ENCODE results near the gene CFAP46. TPM values are rescaled to one million over a fixed set of nuclear protein-coding genes. Genes with fewer than 3 reads are reported as not detected.
"Not testable (repeated sequence)": the region's sequence is repeated elsewhere in the genome, so short reads cannot be mapped to it uniquely, and the experiment has no call there.

Gene CFAP46
- total RNA-seq, 1 donor from 2014 or later: 1.3 TPM

DNA sequence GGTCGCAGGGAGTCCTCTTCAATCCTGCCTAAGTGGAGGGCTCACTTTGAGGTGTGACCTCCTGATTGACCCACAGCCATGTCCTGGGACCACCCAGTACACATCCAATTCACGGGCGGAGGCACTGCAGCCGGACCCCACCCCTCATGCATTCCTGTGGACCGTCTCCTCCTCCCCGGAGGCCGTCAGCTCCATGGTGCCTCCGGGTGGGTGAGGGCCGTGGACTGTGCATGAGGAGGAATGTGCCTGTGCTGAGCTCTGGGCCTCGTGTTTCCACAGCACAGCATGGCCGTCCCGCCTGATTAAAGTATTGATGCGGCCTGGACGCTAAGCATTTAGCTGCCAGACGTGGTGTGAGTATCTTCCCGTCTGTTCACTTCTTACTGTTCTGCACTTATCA lies 52.8 kb downstream of the CFAP46 start:
- Histone ChIP-seq H3K4me2 (ENCODE audit: low read length) (no peak overlapping the region), H3K27me3 (ENCODE audit: insufficient read depth, low read length) (peaks cover 20% of the 10 kb centered on the region), H2AFZ (ENCODE audit: low read depth, low read length) (no peak overlapping the region), H4K20me1 (ENCODE audit: insufficient read depth, low read length) (no peaks in the 10 kb centered on the region), H3K9ac (ENCODE audit: low read length) (no peak overlapping the region), H3K4me1 (ENCODE audit: insufficient read depth, low read length) (no peaks in the 10 kb centered on the region), H3K27ac (ENCODE audit: low read depth, low read length) (no peak overlapping the region), H3K79me2 (ENCODE audit: insufficient read depth, low read length) (no peaks in the 10 kb centered on the region), H3K9me3 (ENCODE audit: insufficient read depth, low read depth, low read length) (no peaks in the 10 kb centered on the region), H3K36me3 (ENCODE audit: insufficient read depth, low read length) (no peaks in the 10 kb centered on the region), H3K4me3 (ENCODE audit: insufficient read depth, low read depth, low read length) (no peak overlapping the region)
- TF ChIP-seq EZH2 (IDR thresholded peaks at IDR 0.05; ENCODE audit: insufficient read depth, low read length) (no peak), CTCF (IDR thresholded peaks at IDR 0.05; ENCODE audit: insufficient read depth, low read depth, low read length) (no peak)
- no peak overlapping the region for H3K4me3 Mint-ChIP-seq (ENCODE audit: unreplicated experiment)
- peaks cover 2% of the 10 kb centered on the region for H3K9me3 Mint-ChIP-seq (ENCODE audit: unreplicated experiment)
- no peak for FAIRE-seq
- H3K36me3 Mint-ChIP-seq (ENCODE audit: low read depth, unreplicated experiment): no peaks in the 10 kb centered on the region
- no peaks in the 10 kb centered on the region for H3K4me1 Mint-ChIP-seq (ENCODE audit: low read depth, unreplicated experiment)
- no peak overlapping the region for H3K27ac Mint-ChIP-seq (ENCODE audit: unreplicated experiment)
- no peak for DNase-seq (ENCODE audit: low read depth)
- H3K27me3 Mint-ChIP-seq (ENCODE audit: low read depth, unreplicated experiment): peaks cover 52% of the 10 kb centered on the region

DNA sequence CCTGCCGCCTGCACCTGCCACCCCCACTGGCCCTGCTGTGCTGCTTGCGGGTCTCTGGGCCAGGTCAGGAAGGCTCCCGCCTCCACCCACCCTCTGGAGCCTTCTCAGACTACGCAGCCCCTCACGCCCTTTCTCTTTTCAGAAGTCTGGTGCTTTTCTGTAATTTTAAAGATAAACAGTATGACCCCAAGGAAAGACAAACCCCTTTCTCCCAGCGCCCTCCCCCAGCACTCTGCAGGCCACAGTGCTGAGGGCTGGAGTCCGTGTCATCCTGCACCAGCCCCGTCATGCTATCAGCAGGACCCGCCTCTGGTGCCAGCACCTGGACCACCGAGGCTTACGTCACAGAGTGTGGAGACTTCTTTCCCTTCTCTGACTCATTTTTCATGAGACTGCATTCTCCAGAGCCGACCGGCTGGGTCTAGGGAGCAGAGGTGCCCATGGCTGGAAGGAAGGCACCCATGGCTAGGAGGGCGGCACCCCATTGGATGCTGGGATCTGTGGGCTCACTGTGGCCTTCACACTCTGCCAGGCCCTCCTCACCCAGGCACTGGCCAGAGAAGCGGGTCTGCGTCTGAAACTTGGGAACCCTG lies 53.4 kb downstream of the CFAP46 start:
- H2AFZ ChIP-seq (ENCODE audit: low read depth, low read length): no peak overlapping the region
- no peak for FAIRE-seq
- H3K79me2 ChIP-seq (ENCODE audit: insufficient read depth, low read length): no peaks in the 10 kb centered on the region
- Mint-ChIP-seq H3K36me3 (ENCODE audit: low read depth, unreplicated experiment) (no peaks in the 10 kb centered on the region), H3K9me3 (ENCODE audit: unreplicated experiment) (peaks cover 2% of the 10 kb centered on the region), H3K4me3 (ENCODE audit: unreplicated experiment) (no peak overlapping the region), H3K27me3 (ENCODE audit: low read depth, unreplicated experiment) (peaks cover 52% of the 10 kb centered on the region), H3K27ac (ENCODE audit: unreplicated experiment) (peak overlapping the region; percentile 81), H3K4me1 (ENCODE audit: low read depth, unreplicated experiment) (no peaks in the 10 kb centered on the region)
- no peaks in the 10 kb centered on the region for H4K20me1 ChIP-seq (ENCODE audit: insufficient read depth, low read length)
- H3K4me2 ChIP-seq (ENCODE audit: low read length): no peak overlapping the region
- no peaks in the 10 kb centered on the region for H3K36me3 ChIP-seq (ENCODE audit: insufficient read depth, low read length)
- TF ChIP-seq CTCF (IDR thresholded peaks at IDR 0.05; ENCODE audit: insufficient read depth, low read depth, low read length) (no peak), EZH2 (IDR thresholded peaks at IDR 0.05; ENCODE audit: insufficient read depth, low read length) (no peak)
- no peak overlapping the region for H3K27ac ChIP-seq (ENCODE audit: low read depth, low read length)
- no peak overlapping the region for H3K9ac ChIP-seq (ENCODE audit: low read length)
- H3K9me3 ChIP-seq (ENCODE audit: insufficient read depth, low read depth, low read length): no peaks in the 10 kb centered on the region
- H3K4me1 ChIP-seq (ENCODE audit: insufficient read depth, low read length): no peaks in the 10 kb centered on the region
- no peak for DNase-seq (ENCODE audit: low read depth)
- no peak overlapping the region for H3K4me3 ChIP-seq (ENCODE audit: insufficient read depth, low read depth, low read length)
- H3K27me3 ChIP-seq (ENCODE audit: insufficient read depth, low read length): peaks cover 14% of the 10 kb centered on the region

GRCh38 chr10:132888446-132888845 lies 53.9 kb downstream of the CFAP46 start:
- not testable (repeated sequence) for H3K27ac Mint-ChIP-seq (ENCODE audit: unreplicated experiment); H4K20me1 ChIP-seq (ENCODE audit: insufficient read depth, low read length); H3K9me3 ChIP-seq (ENCODE audit: insufficient read depth, low read depth, low read length); H3K4me1 ChIP-seq (ENCODE audit: insufficient read depth, low read length); H3K27ac ChIP-seq (ENCODE audit: low read depth, low read length); FAIRE-seq; H3K36me3 ChIP-seq (ENCODE audit: insufficient read depth, low read length); H3K36me3 Mint-ChIP-seq (ENCODE audit: low read depth, unreplicated experiment); H3K4me1 Mint-ChIP-seq (ENCODE audit: low read depth, unreplicated experiment); H3K79me2 ChIP-seq (ENCODE audit: insufficient read depth, low read length); DNase-seq (ENCODE audit: low read depth); H2AFZ ChIP-seq (ENCODE audit: low read depth, low read length); H3K9me3 Mint-ChIP-seq (ENCODE audit: unreplicated experiment); H3K4me3 Mint-ChIP-seq (ENCODE audit: unreplicated experiment); H3K4me2 ChIP-seq (ENCODE audit: low read length); H3K9ac ChIP-seq (ENCODE audit: low read length); H3K4me3 ChIP-seq (ENCODE audit: insufficient read depth, low read depth, low read length)
- peaks cover 50% of the 10 kb centered on the region for H3K27me3 Mint-ChIP-seq (ENCODE audit: low read depth, unreplicated experiment)
- peaks cover 13% of the 10 kb centered on the region for H3K27me3 ChIP-seq (ENCODE audit: insufficient read depth, low read length)

Measured in astrocyte (in vitro differentiated cells and primary cell).